ENCODE data around the gene CDH15. TPM values are rescaled to one million over a fixed set of nuclear protein-coding genes. Genes with fewer than 3 reads are reported as not detected.

CDH15 gene
- total RNA-seq, 1 experiment from 2014 or later, result 3.8 TPM

DNA sequence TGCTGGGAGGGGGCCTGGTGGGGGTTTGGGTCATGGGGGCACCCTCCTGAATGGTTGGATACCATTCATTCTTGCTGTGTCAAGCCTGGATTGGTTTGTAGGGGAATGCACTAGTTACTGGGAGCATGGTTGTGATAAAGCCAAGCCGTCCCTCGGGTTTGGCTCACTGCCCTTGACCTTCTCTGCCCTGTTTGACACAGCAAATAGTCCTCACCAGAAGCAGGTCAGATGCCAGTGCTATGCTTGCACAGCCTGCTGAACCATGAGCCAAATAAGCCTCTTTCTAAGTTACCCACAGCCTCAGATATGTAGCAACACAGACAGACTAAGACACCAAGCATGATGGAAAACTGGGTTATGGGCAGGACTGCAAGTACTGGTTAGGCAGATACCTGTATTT lies 60.6 kb downstream of the CDH15 start:
- Histone ChIP-seq H3K4me3 (replicated peaks in 1 of 2; ENCODE audit: low read depth in 1 of 2, low read length in 2 of 2) (no peak overlapping the region), H3K27me3 (ENCODE audit: insufficient read depth, low read length) (no peaks in the 10 kb centered on the region), H3K27ac (ENCODE audit: low read depth, low read length) (no peak overlapping the region), H4K20me1 (ENCODE audit: insufficient read depth) (no peaks in the 10 kb centered on the region), H3K4me2 (ENCODE audit: low read length) (no peak overlapping the region), H3K9ac (ENCODE audit: low read length) (no peak overlapping the region), H3K36me3 (ENCODE audit: control insufficient read depth in 1 of 2, insufficient read depth in 2 of 2, low read length in 2 of 2) (peaks cover 28 to 52% of the 10 kb centered on the region in 2 experiments), H3K9me3 (ENCODE audit: control insufficient read depth in 1 of 2, insufficient read depth in 1 of 2, low read depth in 1 of 2, low read length in 2 of 2) (peaks cover 0 to 13% of the 10 kb centered on the region in 2 experiments; a peak in 1 of 4 replicates), H2AFZ (ENCODE audit: low read depth, low read length, poor library complexity, severe bottlenecking) (no peak overlapping the region), H3K4me1 (ENCODE audit: control insufficient read depth in 1 of 2, insufficient read depth in 2 of 2, low read length in 2 of 2) (no peaks in the 10 kb centered on the region), H3K9me2 (ENCODE audit: insufficient read depth) (no peaks in the 10 kb centered on the region), H3K79me2 (ENCODE audit: insufficient read depth, low read length) (no peaks in the 10 kb centered on the region; the same call in 1 of the 2 replicates)
- ChIA-PET RAD21 (ENCODE audit: low non-redundant PET in 1 of 2, low total read pairs in 2 of 2, uncharacterized antibody in 2 of 2, unreplicated experiment in 2 of 2) (no interaction called here), CTCF (interaction anchor here (1.9 kb wide), 1 partner anchor 8 kb away, joined by 4 read pairs; no protein-coding TSS in a partner anchor), POLR2A (no interaction called here)
- TF ChIP-seq, protein P1, sequence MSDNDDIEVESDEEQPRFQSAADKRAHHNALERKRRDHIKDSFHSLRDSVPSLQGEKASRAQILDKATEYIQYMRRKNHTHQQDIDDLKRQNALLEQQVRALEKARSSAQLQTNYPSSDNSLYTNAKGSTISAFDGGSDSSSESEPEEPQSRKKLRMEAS (IDR thresholded peaks at IDR 0.05), result no peak
- no peak for TF ChIP-seq ELF1 (IDR thresholded peaks at IDR 0.05; ENCODE audit: borderline replicate concordance, low read depth)
- TF ChIP-seq POLR2A (IDR thresholded peaks at IDR 0.05; ENCODE audit: borderline replicate concordance, extremely low read depth, insufficient read depth, insufficient read length), result no peak
- TF ChIP-seq JUND (IDR thresholded peaks at IDR 0.05), result no peak
- TF ChIP-seq FOSL1 (IDR thresholded peaks at IDR 0.05; ENCODE audit: low read depth), result no peak
- TF ChIP-seq EZH2 (IDR thresholded peaks at IDR 0.05), result no peak
- no peak for TF ChIP-seq YY1 (IDR thresholded peaks at IDR 0.05; ENCODE audit: extremely low read depth, insufficient replicate concordance, low read depth, low read length)
- TF ChIP-seq ZNF274 (IDR thresholded peaks at IDR 0.05; ENCODE audit: low read depth, low read length), result no peak
- no peak for TF ChIP-seq SRF (IDR thresholded peaks at IDR 0.05; ENCODE audit: low read depth)
- no peak for TF ChIP-seq RAD21 (IDR thresholded peaks at IDR 0.05; ENCODE audit: low read depth)
- no peak for TF ChIP-seq ZFX (IDR thresholded peaks at IDR 0.05)
- no peak for TF ChIP-seq SIN3A (IDR thresholded peaks at IDR 0.05; ENCODE audit: low read depth)
- TF ChIP-seq, protein P2, sequence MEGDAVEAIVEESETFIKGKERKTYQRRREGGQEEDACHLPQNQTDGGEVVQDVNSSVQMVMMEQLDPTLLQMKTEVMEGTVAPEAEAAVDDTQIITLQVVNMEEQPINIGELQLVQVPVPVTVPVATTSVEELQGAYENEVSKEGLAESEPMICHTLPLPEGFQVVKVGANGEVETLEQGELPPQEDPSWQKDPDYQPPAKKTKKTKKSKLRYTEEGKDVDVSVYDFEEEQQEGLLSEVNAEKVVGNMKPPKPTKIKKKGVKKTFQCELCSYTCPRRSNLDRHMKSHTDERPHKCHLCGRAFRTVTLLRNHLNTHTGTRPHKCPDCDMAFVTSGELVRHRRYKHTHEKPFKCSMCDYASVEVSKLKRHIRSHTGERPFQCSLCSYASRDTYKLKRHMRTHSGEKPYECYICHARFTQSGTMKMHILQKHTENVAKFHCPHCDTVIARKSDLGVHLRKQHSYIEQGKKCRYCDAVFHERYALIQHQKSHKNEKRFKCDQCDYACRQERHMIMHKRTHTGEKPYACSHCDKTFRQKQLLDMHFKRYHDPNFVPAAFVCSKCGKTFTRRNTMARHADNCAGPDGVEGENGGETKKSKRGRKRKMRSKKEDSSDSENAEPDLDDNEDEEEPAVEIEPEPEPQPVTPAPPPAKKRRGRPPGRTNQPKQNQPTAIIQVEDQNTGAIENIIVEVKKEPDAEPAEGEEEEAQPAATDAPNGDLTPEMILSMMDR (IDR thresholded peaks at IDR 0.05 in 2 of 3, conservative IDR thresholded peaks at IDR 0.05 in 1 of 3; ENCODE audit: borderline replicate concordance in 1 of 3, insufficient read depth in 1 of 3, low read depth in 2 of 3, low read length in 2 of 3), result no peak
- TF ChIP-seq CBX3 (IDR thresholded peaks at IDR 0.05; ENCODE audit: low read depth), result no peak
- TF ChIP-seq, protein P3, sequence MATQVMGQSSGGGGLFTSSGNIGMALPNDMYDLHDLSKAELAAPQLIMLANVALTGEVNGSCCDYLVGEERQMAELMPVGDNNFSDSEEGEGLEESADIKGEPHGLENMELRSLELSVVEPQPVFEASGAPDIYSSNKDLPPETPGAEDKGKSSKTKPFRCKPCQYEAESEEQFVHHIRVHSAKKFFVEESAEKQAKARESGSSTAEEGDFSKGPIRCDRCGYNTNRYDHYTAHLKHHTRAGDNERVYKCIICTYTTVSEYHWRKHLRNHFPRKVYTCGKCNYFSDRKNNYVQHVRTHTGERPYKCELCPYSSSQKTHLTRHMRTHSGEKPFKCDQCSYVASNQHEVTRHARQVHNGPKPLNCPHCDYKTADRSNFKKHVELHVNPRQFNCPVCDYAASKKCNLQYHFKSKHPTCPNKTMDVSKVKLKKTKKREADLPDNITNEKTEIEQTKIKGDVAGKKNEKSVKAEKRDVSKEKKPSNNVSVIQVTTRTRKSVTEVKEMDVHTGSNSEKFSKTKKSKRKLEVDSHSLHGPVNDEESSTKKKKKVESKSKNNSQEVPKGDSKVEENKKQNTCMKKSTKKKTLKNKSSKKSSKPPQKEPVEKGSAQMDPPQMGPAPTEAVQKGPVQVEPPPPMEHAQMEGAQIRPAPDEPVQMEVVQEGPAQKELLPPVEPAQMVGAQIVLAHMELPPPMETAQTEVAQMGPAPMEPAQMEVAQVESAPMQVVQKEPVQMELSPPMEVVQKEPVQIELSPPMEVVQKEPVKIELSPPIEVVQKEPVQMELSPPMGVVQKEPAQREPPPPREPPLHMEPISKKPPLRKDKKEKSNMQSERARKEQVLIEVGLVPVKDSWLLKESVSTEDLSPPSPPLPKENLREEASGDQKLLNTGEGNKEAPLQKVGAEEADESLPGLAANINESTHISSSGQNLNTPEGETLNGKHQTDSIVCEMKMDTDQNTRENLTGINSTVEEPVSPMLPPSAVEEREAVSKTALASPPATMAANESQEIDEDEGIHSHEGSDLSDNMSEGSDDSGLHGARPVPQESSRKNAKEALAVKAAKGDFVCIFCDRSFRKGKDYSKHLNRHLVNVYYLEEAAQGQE (IDR thresholded peaks at IDR 0.05; ENCODE audit: low read depth), result no peak
- no peak for TF ChIP-seq CEBPB (IDR thresholded peaks at IDR 0.05; ENCODE audit: low read depth)
- TF ChIP-seq, protein P4, sequence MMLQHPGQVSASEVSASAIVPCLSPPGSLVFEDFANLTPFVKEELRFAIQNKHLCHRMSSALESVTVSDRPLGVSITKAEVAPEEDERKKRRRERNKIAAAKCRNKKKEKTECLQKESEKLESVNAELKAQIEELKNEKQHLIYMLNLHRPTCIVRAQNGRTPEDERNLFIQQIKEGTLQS (IDR thresholded peaks at IDR 0.05), result no peak
- no peak for TF ChIP-seq EGR1 (IDR thresholded peaks at IDR 0.05; ENCODE audit: low read depth)
- TF ChIP-seq EZH2phosphoT487 (IDR thresholded peaks at IDR 0.05; ENCODE audit: borderline replicate concordance), result no peak
- intact Hi-C loops (cut with micrococcal nuclease), result no loop called here
- DNase-seq (ENCODE audit: low read depth, low spot score), result no peak
- BruUV-seq (replicated peaks), result no TSS peak
- no peak for ATAC-seq

All from HCT116 (cell line).